Panc1 (cell line): ENCODE results near the gene ZNF446. TPM values are rescaled to one million over a fixed set of nuclear protein-coding genes. Genes with fewer than 3 reads are reported as not detected.

ENCODE experiments used
- ATAC-seq: fragments of 200-7000 bp; cut with Tn5 transposase; 2 replicates; pipeline ENCODE4 v1.9.1; 2020; ENCODE audit warnings: mild to moderate bottlenecking, moderate library complexity
- BruUV-seq: library from RNA; stranded (reverse); fragments of 400-500 nt; replicated peaks from 2 replicates; lab custom pipeline; 2021; lab: Mats Ljungman, UMichigan
- CTCF ChIA-PET: fragments of 300-600 bp; sonication (Branson Sonifier 250); formaldehyde crosslinking; loops from one replicate; lab custom pipeline; 2022; ENCODE audit warnings: antibody characterized with exemption; lab: Charles Lee
- POLR2A ChIA-PET: fragments of 300-600 bp; sonication (Branson Sonifier 250); formaldehyde crosslinking; loops from one replicate; lab custom pipeline; 2022; ENCODE audit warnings: antibody characterized with exemption; lab: Charles Lee
- DNase-seq: peaks from one replicate; pipeline ENCODE4 v3.0.0-alpha.2; 2010; ENCODE audit warnings: low read depth, low spot score
- H3K27ac ChIP-seq: 2 replicates; pipeline ENCODE4 v1.5.1; 2011; ENCODE audit warnings: mild to moderate bottlenecking, low read length, inconsistent platforms
- H3K27me3 ChIP-seq: fragments of 200-500 bp; sonication (Bioruptor generic); 2 replicates; pipeline ENCODE4 v1.6.0; 2014; ENCODE audit warnings: low read length, inconsistent platforms; ENCODE audit not compliant: control insufficient read depth, insufficient read depth
- H3K36me3 ChIP-seq: fragments of 200-500 bp; sonication (Bioruptor generic); 2 replicates; pipeline ENCODE4 v1.5.1; 2014; ENCODE audit warnings: inconsistent platforms, mild to moderate bottlenecking, low read length, moderate library complexity; ENCODE audit not compliant: control insufficient read depth, insufficient read depth
- H3K4me1 ChIP-seq: 2 replicates; pipeline ENCODE4 v1.5.1; 2011; ENCODE audit warnings: inconsistent platforms, mild to moderate bottlenecking, low read length, moderate library complexity; ENCODE audit not compliant: control insufficient read depth, insufficient read depth
- H3K4me3 ChIP-seq, 2 experiments: 2 replicates each; pipeline ENCODE4 v1.5.1; 2011 to 2012; ENCODE audit warnings: low read depth in 2 of 2, low read length in 2 of 2, mild to moderate bottlenecking in 2 of 2, inconsistent platforms in 1 of 2, moderate library complexity in 1 of 2
- H3K9me3 ChIP-seq: fragments of 200-500 bp; sonication (Bioruptor generic); 2 replicates; pipeline ENCODE4 v1.5.1; 2014; ENCODE audit warnings: low read depth, mild to moderate bottlenecking, inconsistent platforms, low read length, moderate library complexity; ENCODE audit not compliant: control insufficient read depth, insufficient read depth
- POLR2AphosphoS5 ChIP-seq: IDR thresholded peaks from 2 replicates; pipeline ENCODE4 v1.6.1; 2012; ENCODE audit warnings: mild to moderate bottlenecking, low read depth, low read length, moderate library complexity
- SIN3A ChIP-seq: IDR thresholded peaks from 2 replicates; pipeline ENCODE4 v1.6.1; 2012; ENCODE audit warnings: low read depth, mild to moderate bottlenecking, low read length, moderate library complexity, borderline replicate concordance; ENCODE audit not compliant: insufficient read depth
- TCF7L2 ChIP-seq: IDR thresholded peaks from 2 replicates; pipeline ENCODE4 v1.6.1; 2011; ENCODE audit warnings: mild to moderate bottlenecking, low read depth, low read length, inconsistent platforms
- in situ Hi-C: cut with HindIII; loops from 2 replicates; pipeline ENCODE4 v1.10.0; 2016; ENCODE audit warnings: low sequenced_read_pairs, low pct_unique_long_range_greater_than_20kb
- intact Hi-C: fragments of 100-400 bp; cut with micrococcal nuclease; formaldehyde crosslinking; loops from one replicate; pipeline ENCODE4 v1.10.0; 2022; ENCODE audit not compliant: unreplicated experiment
- total RNA-seq: library from RNA; stranded (reverse); gene quantifications from one replicate; pipeline ENCODE4 v1.2.1, GENCODE V29; 2021; ENCODE audit not compliant: unreplicated experiment
- TF ChIP-seq, protein P1 (sequence below): fragments of 450-650 bp; IDR thresholded peaks from 2 replicates; pipeline ENCODE4 v1.5.1; 2017; ENCODE audit warnings: mild to moderate bottlenecking
- TF ChIP-seq, protein P2 (sequence below), 2 experiments: IDR thresholded peaks; 2 replicates each; pipeline ENCODE4 v1.6.1; 2011 to 2012; ENCODE audit warnings: low read depth in 2 of 2, control low read depth in 1 of 2, low read length in 1 of 2, mild to moderate bottlenecking in 1 of 2, moderate library complexity in 1 of 2; ENCODE audit not compliant: insufficient read depth in 1 of 2

Gene ZNF446
- total RNA-seq, 1 experiment from 2014 or later: 20.7 TPM

DNA sequence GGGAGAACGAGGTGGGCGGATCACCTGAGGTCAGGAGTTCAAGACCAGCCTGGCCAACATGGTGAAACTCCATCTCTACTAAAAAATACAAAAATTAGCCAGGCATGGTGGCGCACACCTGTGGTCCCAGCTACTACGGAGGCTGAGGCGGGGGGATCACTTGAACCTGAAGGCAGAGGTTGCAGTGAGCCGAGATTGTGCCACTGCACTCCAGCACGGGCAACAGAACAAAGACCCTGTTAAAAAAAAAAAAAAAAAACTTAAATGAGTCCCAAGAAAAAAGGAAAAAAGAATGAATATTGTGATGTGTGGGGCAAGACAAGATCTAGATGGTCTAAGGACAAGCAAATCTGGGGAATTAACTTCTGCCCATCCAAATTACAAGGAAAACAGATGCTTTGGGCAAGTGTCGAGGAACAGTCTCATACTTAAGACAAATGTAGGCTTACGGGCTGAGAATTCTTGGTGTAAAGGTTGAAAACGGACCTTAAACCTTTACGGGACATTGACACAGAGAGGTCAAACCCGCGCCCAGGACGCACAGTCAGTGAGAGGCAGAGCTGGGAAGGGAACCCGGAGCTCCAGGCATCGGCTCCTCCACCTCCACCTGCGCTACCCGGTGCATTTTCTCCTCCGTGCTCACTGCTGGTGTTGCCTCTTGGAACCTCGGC is 9.9 kb upstream of the ZNF446 start:
- ChIA-PET POLR2A (interaction anchor here (0.7 kb wide), 2 partner anchors 10 to 18 kb away, joined by 3 read pairs; partner anchors contain the start of gene ZNF446), CTCF (no interaction called here)

DNA sequence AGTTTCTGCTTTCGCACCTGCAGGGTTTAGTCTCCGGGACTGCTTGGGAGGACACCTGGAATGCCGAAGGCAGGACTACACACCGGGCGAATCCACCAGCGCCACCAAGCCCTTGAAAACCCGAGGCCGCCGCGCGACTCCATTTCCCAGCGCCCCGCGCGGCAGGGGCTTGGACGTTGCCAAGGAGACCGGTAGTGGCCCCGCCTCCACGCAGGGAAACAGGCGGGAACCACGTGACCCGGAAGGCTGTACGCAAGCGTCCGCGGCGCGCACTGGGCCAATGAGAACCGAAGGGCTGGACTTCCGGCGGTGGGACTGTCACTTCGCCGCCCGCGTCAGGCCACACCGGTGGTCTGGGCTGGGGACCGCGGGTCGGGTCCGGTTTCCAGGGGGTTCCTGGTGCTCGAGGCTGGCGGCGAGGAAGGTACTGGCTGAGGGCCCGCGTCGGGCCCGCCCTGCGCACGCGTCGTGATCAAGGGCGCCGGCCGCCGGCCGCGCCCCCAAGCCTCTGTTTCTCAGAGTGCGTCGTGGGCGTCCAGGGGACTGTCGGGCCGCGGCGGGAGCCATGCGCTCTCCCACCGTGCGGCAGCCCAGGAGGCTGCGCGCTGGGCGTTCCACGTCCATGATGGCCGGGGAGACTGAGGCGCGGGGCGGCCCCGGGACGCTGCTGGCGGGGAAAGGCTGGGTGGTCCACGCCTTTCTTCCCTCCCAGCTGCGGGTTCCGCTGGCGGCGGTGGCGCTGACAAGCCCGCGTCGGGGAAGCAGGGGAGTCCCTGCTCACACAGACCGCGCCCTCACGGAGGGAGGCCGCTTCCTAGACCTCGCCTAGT is 9.2 kb upstream of the ZNF446 start, which contains the start of gene ZNF324:
TSS of gene ZNF324 (plus strand) at position 321 of the 830 bp plus-strand sequence. CDS start 2,106 bp downstream, outside the sequence.
- POLR2A ChIA-PET: interaction anchor here (0.7 kb wide), 2 partner anchors 9 to 18 kb away, joined by 3 read pairs; partner anchors contain the start of gene ZNF446
- Histone ChIP-seq H3K9me3 (no peaks in the 10 kb centered on the region), H3K27ac (peak within 1 kb of the TSS; percentile 72), H3K27me3 (no peaks in the 10 kb centered on the region), H3K4me1 (peaks cover 2% of the 10 kb centered on the region; the same call in 1 of the 2 replicates), H3K36me3 (no peaks in the 10 kb centered on the region), H3K4me3 (peak within 1 kb of the TSS; percentile 73 to 93)
- in situ Hi-C loops: no loop called here
- DNase-seq: peak; percentile 71
- no TSS peak for BruUV-seq
- TF ChIP-seq, protein P1, sequence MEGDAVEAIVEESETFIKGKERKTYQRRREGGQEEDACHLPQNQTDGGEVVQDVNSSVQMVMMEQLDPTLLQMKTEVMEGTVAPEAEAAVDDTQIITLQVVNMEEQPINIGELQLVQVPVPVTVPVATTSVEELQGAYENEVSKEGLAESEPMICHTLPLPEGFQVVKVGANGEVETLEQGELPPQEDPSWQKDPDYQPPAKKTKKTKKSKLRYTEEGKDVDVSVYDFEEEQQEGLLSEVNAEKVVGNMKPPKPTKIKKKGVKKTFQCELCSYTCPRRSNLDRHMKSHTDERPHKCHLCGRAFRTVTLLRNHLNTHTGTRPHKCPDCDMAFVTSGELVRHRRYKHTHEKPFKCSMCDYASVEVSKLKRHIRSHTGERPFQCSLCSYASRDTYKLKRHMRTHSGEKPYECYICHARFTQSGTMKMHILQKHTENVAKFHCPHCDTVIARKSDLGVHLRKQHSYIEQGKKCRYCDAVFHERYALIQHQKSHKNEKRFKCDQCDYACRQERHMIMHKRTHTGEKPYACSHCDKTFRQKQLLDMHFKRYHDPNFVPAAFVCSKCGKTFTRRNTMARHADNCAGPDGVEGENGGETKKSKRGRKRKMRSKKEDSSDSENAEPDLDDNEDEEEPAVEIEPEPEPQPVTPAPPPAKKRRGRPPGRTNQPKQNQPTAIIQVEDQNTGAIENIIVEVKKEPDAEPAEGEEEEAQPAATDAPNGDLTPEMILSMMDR: no peak
- peak; percentile 98 for TF ChIP-seq SIN3A
- peak; percentile 94 for TF ChIP-seq TCF7L2
- TF ChIP-seq POLR2AphosphoS5: peak; percentile 64; the same call in 1 of the 2 replicates
- TF ChIP-seq, protein P2, sequence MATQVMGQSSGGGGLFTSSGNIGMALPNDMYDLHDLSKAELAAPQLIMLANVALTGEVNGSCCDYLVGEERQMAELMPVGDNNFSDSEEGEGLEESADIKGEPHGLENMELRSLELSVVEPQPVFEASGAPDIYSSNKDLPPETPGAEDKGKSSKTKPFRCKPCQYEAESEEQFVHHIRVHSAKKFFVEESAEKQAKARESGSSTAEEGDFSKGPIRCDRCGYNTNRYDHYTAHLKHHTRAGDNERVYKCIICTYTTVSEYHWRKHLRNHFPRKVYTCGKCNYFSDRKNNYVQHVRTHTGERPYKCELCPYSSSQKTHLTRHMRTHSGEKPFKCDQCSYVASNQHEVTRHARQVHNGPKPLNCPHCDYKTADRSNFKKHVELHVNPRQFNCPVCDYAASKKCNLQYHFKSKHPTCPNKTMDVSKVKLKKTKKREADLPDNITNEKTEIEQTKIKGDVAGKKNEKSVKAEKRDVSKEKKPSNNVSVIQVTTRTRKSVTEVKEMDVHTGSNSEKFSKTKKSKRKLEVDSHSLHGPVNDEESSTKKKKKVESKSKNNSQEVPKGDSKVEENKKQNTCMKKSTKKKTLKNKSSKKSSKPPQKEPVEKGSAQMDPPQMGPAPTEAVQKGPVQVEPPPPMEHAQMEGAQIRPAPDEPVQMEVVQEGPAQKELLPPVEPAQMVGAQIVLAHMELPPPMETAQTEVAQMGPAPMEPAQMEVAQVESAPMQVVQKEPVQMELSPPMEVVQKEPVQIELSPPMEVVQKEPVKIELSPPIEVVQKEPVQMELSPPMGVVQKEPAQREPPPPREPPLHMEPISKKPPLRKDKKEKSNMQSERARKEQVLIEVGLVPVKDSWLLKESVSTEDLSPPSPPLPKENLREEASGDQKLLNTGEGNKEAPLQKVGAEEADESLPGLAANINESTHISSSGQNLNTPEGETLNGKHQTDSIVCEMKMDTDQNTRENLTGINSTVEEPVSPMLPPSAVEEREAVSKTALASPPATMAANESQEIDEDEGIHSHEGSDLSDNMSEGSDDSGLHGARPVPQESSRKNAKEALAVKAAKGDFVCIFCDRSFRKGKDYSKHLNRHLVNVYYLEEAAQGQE (IDR thresholded peaks at IDR 0.05; ENCODE audit: insufficient read depth in 1 of 2, low read depth in 2 of 2, low read length in 1 of 2): no peak
- CTCF ChIA-PET: no interaction called here
- ATAC-seq: peak; percentile 98
- intact Hi-C loops: no loop called here

More for the DNA sequence above, 9.9 kb upstream of the ZNF446 start:
- peaks cover 2% of the 10 kb centered on the region; the same call in 1 of the 2 replicates for H3K4me1 ChIP-seq
- no peak for DNase-seq
- intact Hi-C loops: no loop called here
- no peaks in the 10 kb centered on the region for H3K36me3 ChIP-seq
- no peaks in the 10 kb centered on the region for H3K9me3 ChIP-seq
- H3K4me3 ChIP-seq: peak overlapping the region; percentile 73 to 93
- peak; percentile 64 for ATAC-seq
- TF ChIP-seq, protein P1: no peak
- TF ChIP-seq, protein P2 (IDR thresholded peaks at IDR 0.05; ENCODE audit: insufficient read depth in 1 of 2, low read depth in 2 of 2, low read length in 1 of 2): no peak
- no peak for TF ChIP-seq POLR2AphosphoS5
- H3K27ac ChIP-seq: peak overlapping the region; percentile 48; the same call in 1 of the 2 replicates
- no peaks in the 10 kb centered on the region for H3K27me3 ChIP-seq
- in situ Hi-C loops: no loop called here
- no TSS peak for BruUV-seq
